H1 (cell line): ENCODE measurements around the gene TECRL. TPM values are rescaled to one million over a fixed set of nuclear protein-coding genes. Genes with fewer than 3 reads are reported as not detected.

Experiments
- CTCF ChIA-PET: fragments of 300-600 bp; sonication (Branson Sonifier 250); formaldehyde crosslinking; loops from one replicate; lab custom pipeline; 2021; ENCODE audit not compliant: partially characterized antibody; lab: Charles Lee
- POLR2A ChIA-PET: fragments of 300-600 bp; sonication (Branson Sonifier 250); formaldehyde crosslinking; loops from one replicate; lab custom pipeline; 2021; ENCODE audit warnings: inconsistent platforms; ENCODE audit not compliant: partially characterized antibody; lab: Charles Lee
- DNase-seq, 2 experiments: peaks; one replicate each; pipeline versions ENCODE4 v3.0.0 to v3.0.0-alpha.2; 2010 to 2022; ENCODE audit warnings: low spot score in 2 of 2, low read depth in 1 of 2, mixed read lengths in 1 of 2
- FAIRE-seq: peaks from 2 replicates; lab custom pipeline; 2011; peaks lifted over from hg19 to GRCh38; lab: Jason Lieb, UNC
- H2AFZ ChIP-seq: 2 replicates; pipeline ENCODE4 v1.8.1; 2012; ENCODE audit warnings: low read length, inconsistent platforms
- H2AK5ac ChIP-seq: 2 replicates; pipeline ENCODE4 v1.6.1; 2013; ENCODE audit warnings: low read depth, low read length
- H2BK120ac ChIP-seq: replicated peaks from 2 replicates; pipeline ENCODE3; 2013; ENCODE audit warnings: low read depth, low read length, inconsistent platforms
- H2BK12ac ChIP-seq: 2 replicates; pipeline ENCODE4 v1.6.1; 2013; ENCODE audit warnings: low read depth, low read length
- H2BK15ac ChIP-seq: 2 replicates; pipeline ENCODE4 v1.6.1; 2013; ENCODE audit warnings: low read length
- H2BK20ac ChIP-seq: 2 replicates; pipeline ENCODE4 v1.6.1; 2013; ENCODE audit warnings: low read length
- H2BK5ac ChIP-seq: 2 replicates; pipeline ENCODE4 v1.6.1; 2013; ENCODE audit warnings: low read depth, low read length
- H3K14ac ChIP-seq: 2 replicates; pipeline ENCODE4 v1.6.1; 2013; ENCODE audit warnings: inconsistent platforms; ENCODE audit not compliant: insufficient read length
- H3K18ac ChIP-seq: 2 replicates; pipeline ENCODE4 v1.6.1; 2013; ENCODE audit warnings: low read length; ENCODE audit errors: extremely low read depth
- H3K23ac ChIP-seq: 2 replicates; pipeline ENCODE4 v1.6.1; 2013; ENCODE audit warnings: inconsistent platforms; ENCODE audit not compliant: insufficient read length
- H3K23me2 ChIP-seq: 2 replicates; pipeline ENCODE4 v1.6.1; 2013; ENCODE audit warnings: low read depth, low read length
- H3K27ac ChIP-seq: 2 replicates; pipeline ENCODE4 v1.6.1; 2011; ENCODE audit warnings: low read depth, low read length, inconsistent platforms
- H3K27me3 ChIP-seq, 4 experiments: replicated peaks in 1 of 4; 1 replicate in 1 of 4; 2 replicates in 3 of 4; pipeline versions ENCODE4 v1.6.1 to v1.8.1; 2011 to 2013; ENCODE audit warnings: low read length in 3 of 4, mild to moderate bottlenecking in 3 of 4, inconsistent platforms in 2 of 4, mixed read lengths in 2 of 4, moderate library complexity in 1 of 4; ENCODE audit not compliant: control insufficient read depth in 3 of 4, insufficient read depth in 3 of 4; ENCODE audit errors: extremely low read depth in 1 of 4
- H3K36me3 ChIP-seq, 4 experiments: 2 replicates each; pipeline versions ENCODE4 v1.6.1 to v1.8.1; 2011 to 2013; ENCODE audit warnings: mild to moderate bottlenecking in 4 of 4, low read length in 3 of 4, moderate library complexity in 2 of 4, control low read depth in 1 of 4, inconsistent platforms in 1 of 4; ENCODE audit not compliant: insufficient read depth in 4 of 4, control insufficient read depth in 2 of 4
- H3K4ac ChIP-seq: replicated peaks from 2 replicates; pipeline ENCODE3; 2013; ENCODE audit warnings: low read length, low read depth, mixed read lengths, inconsistent platforms; ENCODE audit not compliant: insufficient read length
- H3K4me1 ChIP-seq, 4 experiments: replicated peaks in 1 of 4; 1 replicate in 1 of 4; 2 replicates in 3 of 4; pipeline versions ENCODE4 v1.6.1 to v1.8.1; 2011 to 2013; ENCODE audit warnings: low read length in 3 of 4, inconsistent platforms in 2 of 4, mixed read lengths in 1 of 4; ENCODE audit not compliant: insufficient read depth in 4 of 4, control insufficient read depth in 3 of 4
- H3K4me2 ChIP-seq, 2 experiments: 2 replicates each; pipeline versions ENCODE4 v1.6.1 to v1.8.1; 2011 to 2013; ENCODE audit warnings: low read depth in 2 of 2, low read length in 2 of 2, control low read depth in 1 of 2, inconsistent platforms in 1 of 2, mild to moderate bottlenecking in 1 of 2; ENCODE audit not compliant: insufficient read depth in 1 of 2
- H3K4me3 ChIP-seq, 4 experiments: fragments of 200-600, 300-600 bp in 1 of 4; sonication (generic), shearing (Covaris generic), sonication (Bioruptor Twin) in 1 of 4; 2 replicates each; pipeline versions ENCODE4 v1.5.1 to v1.8.1; 2011 to 2016; ENCODE audit warnings: low read length in 4 of 4, low read depth in 3 of 4, control low read depth in 2 of 4, inconsistent platforms in 2 of 4, mild to moderate bottlenecking in 2 of 4, mixed read lengths in 1 of 4, moderate library complexity in 1 of 4; ENCODE audit not compliant: insufficient read depth in 2 of 4; ENCODE audit errors: extremely low read depth in 1 of 4
- H3K56ac ChIP-seq: replicated peaks from 2 replicates; pipeline ENCODE3; 2013; ENCODE audit warnings: low read depth, mild to moderate bottlenecking, mixed read lengths, low read length, inconsistent platforms; ENCODE audit not compliant: insufficient read length
- H3K79me1 ChIP-seq: 2 replicates; pipeline ENCODE4 v1.6.1; 2013; ENCODE audit warnings: low read depth, low read length, control low read depth
- H3K79me2 ChIP-seq, 2 experiments: 2 replicates each; pipeline versions ENCODE4 v1.6.1 to v1.8.1; 2012 to 2013; ENCODE audit warnings: low read length in 2 of 2, mild to moderate bottlenecking in 2 of 2, inconsistent platforms in 1 of 2; ENCODE audit not compliant: insufficient read depth in 2 of 2, control insufficient read depth in 1 of 2
- H3K9ac ChIP-seq, 4 experiments: replicated peaks in 1 of 4; 1 replicate in 1 of 4; 2 replicates in 3 of 4; pipeline versions ENCODE4 v1.6.1 to v1.8.1; 2011 to 2013; ENCODE audit warnings: low read depth in 3 of 4, low read length in 3 of 4, control low read depth in 2 of 4, mild to moderate bottlenecking in 2 of 4, moderate library complexity in 2 of 4, inconsistent platforms in 1 of 4; ENCODE audit errors: extremely low read depth in 1 of 4
- H3K9me3 ChIP-seq, 2 experiments: 2 replicates each; pipeline versions ENCODE4 v1.6.1 to v1.8.1; 2012 to 2013; ENCODE audit warnings: mild to moderate bottlenecking in 2 of 2, moderate library complexity in 2 of 2, control low read depth in 1 of 2, inconsistent platforms in 1 of 2, low read depth in 1 of 2, low read length in 1 of 2, mixed read lengths in 1 of 2; ENCODE audit not compliant: insufficient read depth in 2 of 2
- H4K20me1 ChIP-seq, 2 experiments: replicated peaks in 1 of 2; 2 replicates each; pipeline versions ENCODE3 to v1.8.1; 2011 to 2013; ENCODE audit warnings: inconsistent platforms in 2 of 2, low read length in 2 of 2, mild to moderate bottlenecking in 1 of 2; ENCODE audit not compliant: insufficient read depth in 2 of 2, control insufficient read depth in 1 of 2
- H4K5ac ChIP-seq: 2 replicates; pipeline ENCODE4 v1.6.1; 2013; ENCODE audit warnings: low read length, low read depth, mixed read lengths, inconsistent platforms; ENCODE audit not compliant: insufficient read length
- H4K8ac ChIP-seq: 2 replicates; pipeline ENCODE4 v1.8.0; 2013; ENCODE audit warnings: mild to moderate bottlenecking, moderate library complexity, low read length, inconsistent platforms; ENCODE audit not compliant: insufficient read depth; ENCODE audit errors: extremely low read depth
- H4K91ac ChIP-seq: replicated peaks from 2 replicates; pipeline ENCODE3; 2013; ENCODE audit warnings: low read length, mixed read lengths, inconsistent platforms; ENCODE audit not compliant: insufficient read length
- BRCA1 ChIP-seq: IDR thresholded peaks from 2 replicates; pipeline ENCODE4 v1.6.1; 2012; ENCODE audit warnings: low read depth, low read length, improper control_type of control experiment
- CHD2 ChIP-seq: IDR thresholded peaks from 2 replicates; pipeline ENCODE4 v1.6.1; 2012; ENCODE audit warnings: low read length, improper control_type of control experiment
- CTBP2 ChIP-seq: IDR thresholded peaks from 2 replicates; pipeline ENCODE4 v1.7.0; 2011; ENCODE audit warnings: borderline replicate concordance, mild to moderate bottlenecking, moderate library complexity, mixed read lengths, low read length; ENCODE audit not compliant: insufficient read depth, insufficient read length
- EP300 ChIP-seq, 2 experiments: IDR thresholded peaks; 1 replicate in 1 of 2; 2 replicates in 1 of 2; pipeline ENCODE4 v1.6.1; 2011 to 2012; ENCODE audit warnings: low read depth in 2 of 2, low read length in 2 of 2, mild to moderate bottlenecking in 2 of 2, borderline replicate concordance in 1 of 2, inconsistent platforms in 1 of 2, moderate library complexity in 1 of 2
- JUN ChIP-seq: IDR thresholded peaks from 2 replicates; pipeline ENCODE4 v1.6.1; 2011; ENCODE audit warnings: low read depth, mild to moderate bottlenecking, improper control_type of control experiment, low read length
- MAX ChIP-seq: IDR thresholded peaks from 2 replicates; pipeline ENCODE4 v1.6.1; 2012; ENCODE audit warnings: inconsistent platforms
- NANOG ChIP-seq: IDR thresholded peaks from 2 replicates; pipeline ENCODE4 v1.6.1; 2011; ENCODE audit warnings: low read length, low read depth, mild to moderate bottlenecking, inconsistent platforms; ENCODE audit not compliant: insufficient read depth, poor library complexity, severe bottlenecking
- RFX5 ChIP-seq: IDR thresholded peaks from 2 replicates; pipeline ENCODE4 v1.6.1; 2011; ENCODE audit warnings: low read depth, low read length, improper control_type of control experiment, borderline replicate concordance
- RXRA ChIP-seq: IDR thresholded peaks from 2 replicates; pipeline ENCODE4 v1.6.1; 2011; ENCODE audit warnings: low read depth, mild to moderate bottlenecking, low read length, moderate library complexity; ENCODE audit not compliant: insufficient read depth
- WGBS, 2 experiments: shearing (Covaris generic) in 1 of 2; methylation state at CpG; one replicate each; pipeline versions ENCODE4 v1.1.6 to v1.1.7; 2013 to 2015; ENCODE audit warnings: low lambda C conversion rate in 2 of 2, mixed read lengths in 2 of 2, inconsistent platforms in 1 of 2, low coverage in 1 of 2, missing lambda C conversion rate in 1 of 2; ENCODE audit not compliant: insufficient replicate concordance in 2 of 2, insufficient coverage in 1 of 2, insufficient read length in 1 of 2; ENCODE audit errors: extremely low coverage in 1 of 2, missing lambda C conversion rate in 1 of 2; 5-methylcytosine and 5-hydroxymethylcytosine counted together
- polyA plus RNA-seq, 7 experiments: library from polyadenylated mRNA; depleted of rRNA in 3 of 7; stranded (reverse) in 5 of 7; unstranded in 2 of 7; fragments of >200 nt in 5 of 7; fragments of 200-250 nt in 2 of 7; gene quantifications; 1 replicate in 5 of 7; 2 replicates in 1 of 7; 4 replicates in 1 of 7; pipeline versions ENCODE4 v1.2.1 to v1.2.3, GENCODE V29; 2011 to 2013; ENCODE audit warnings: missing spikeins in 2 of 7, mixed read lengths in 2 of 7
- total RNA-seq: library from RNA; stranded (reverse); fragmentation: NEBNext Ultra II Directional; extraction: Animal tissue kit (Norgen Biotek cat#: 25700); gene quantifications from 2 replicates; pipeline ENCODE4 v1.2.1, GENCODE V29; 2021

TECRL gene
- total and polyA plus RNA-seq, 2 of the 8 experiments (the other 6 are each of a cell fraction or from before 2014, with no cell fraction given) = not detected

GRCh38 chr4:64326507-64326906, 82.7 kb downstream of the TECRL start:
- Histone ChIP-seq H2AK5ac (no peak overlapping the region), H3K27me3 (no peaks in the 10 kb centered on the region), H2BK20ac (no peak overlapping the region), H2BK120ac (no peak overlapping the region), H3K9ac (no peak overlapping the region), H3K18ac (no peak overlapping the region), H4K8ac (no peak overlapping the region), H3K9me3 (no peaks in the 10 kb centered on the region), H2AFZ (0 out of 2 replicates have a peak overlapping the region, but pooled peaks have one; percentile 33), H2BK15ac (no peak overlapping the region), H4K20me1 (no peaks in the 10 kb centered on the region), H3K36me3 (no peaks in the 10 kb centered on the region), H3K14ac (no peak overlapping the region), H3K4me3 (no peak overlapping the region), H4K91ac (no peak overlapping the region), H3K4me1 (no peaks in the 10 kb centered on the region), H2BK12ac (no peak overlapping the region), H3K23ac (no peak overlapping the region), H4K5ac (no peak overlapping the region), H3K27ac (no peak overlapping the region), H3K4me2 (no peak overlapping the region), H3K4ac (no peak overlapping the region), H3K79me2 (no peaks in the 10 kb centered on the region), H3K23me2 (no peaks in the 10 kb centered on the region), H2BK5ac (no peak overlapping the region), H3K56ac (no peak overlapping the region), H3K79me1 (no peaks in the 10 kb centered on the region)
- FAIRE-seq (no peak), DNase-seq (no peak)
- no peak for TF ChIP-seq JUN
- TF ChIP-seq MAX = no peak
- no peak for TF ChIP-seq RXRA
- no peak for TF ChIP-seq NANOG
- TF ChIP-seq RFX5 = no peak
- no peak for TF ChIP-seq EP300 (IDR thresholded peaks at IDR 0.05; ENCODE audit: borderline replicate concordance in 1 of 2, low read depth in 2 of 2, low read length in 2 of 2)
- no peak for TF ChIP-seq CHD2
- no peak for TF ChIP-seq BRCA1
- TF ChIP-seq CTBP2 = no peak
- ChIA-PET CTCF (no interaction called here), POLR2A (no interaction called here)
- WGBS, 2 experiments = 91% methylated on average over 1 of the region's 1 CpG; no CpG with 5 or more reads in 1 of the 2 experiments
